Vagina (tissue), 2 donors: Measurements from ENCODE around the gene FAM76B.

Source experiments
- POLR2A ChIP-seq, 2 donors: fragments of 450-650 bp; IDR thresholded peaks; one replicate each; pipeline ENCODE4 v1.6.1; 2017; ENCODE audit warnings: antibody characterized with exemption in 2 of 2, mild to moderate bottlenecking in 2 of 2, moderate library complexity in 2 of 2
- POLR2AphosphoS5 ChIP-seq, 2 donors: sonication (generic); formaldehyde crosslinking; IDR thresholded peaks; one replicate each; pipeline ENCODE4 v1.9.0; 2017; ENCODE audit warnings: antibody characterized with exemption in 2 of 2, mild to moderate bottlenecking in 2 of 2, low read depth in 1 of 2; ENCODE audit not compliant: insufficient read depth in 1 of 2
- TF ChIP-seq, protein P1 (sequence below), 3 experiments: fragments of 450-650 bp in 2 of 3; fragments of 200-600 bp in 1 of 3; sonication (generic) in 1 of 3; IDR thresholded peaks; one replicate each; pipeline ENCODE4 v1.5.1; 2017 to 2019; ENCODE audit warnings: antibody characterized with exemption in 3 of 3, mild to moderate bottlenecking in 2 of 3, moderate library complexity in 2 of 3

DNA sequence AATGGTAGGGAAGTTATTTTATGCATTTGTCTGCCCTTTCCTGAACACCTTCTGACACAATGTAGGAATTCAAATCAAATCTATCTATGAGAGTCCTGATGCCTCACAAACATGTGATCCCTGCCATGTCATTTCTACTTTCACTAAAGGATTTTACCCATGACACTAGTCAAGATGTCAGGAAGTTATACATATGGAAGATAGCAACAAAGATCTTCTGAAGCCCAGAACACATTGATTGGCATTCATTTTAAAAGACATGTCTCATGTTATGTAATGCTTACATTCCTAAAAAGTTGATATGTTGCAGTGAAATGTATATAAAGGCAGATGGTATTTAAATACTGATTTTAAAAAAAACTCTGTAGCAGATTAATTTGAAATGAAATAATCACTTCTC lies 61.5 kb downstream of the FAM76B start:
- no peak for TF ChIP-seq POLR2A (IDR thresholded peaks at IDR 0.05)
- TF ChIP-seq, protein P1, sequence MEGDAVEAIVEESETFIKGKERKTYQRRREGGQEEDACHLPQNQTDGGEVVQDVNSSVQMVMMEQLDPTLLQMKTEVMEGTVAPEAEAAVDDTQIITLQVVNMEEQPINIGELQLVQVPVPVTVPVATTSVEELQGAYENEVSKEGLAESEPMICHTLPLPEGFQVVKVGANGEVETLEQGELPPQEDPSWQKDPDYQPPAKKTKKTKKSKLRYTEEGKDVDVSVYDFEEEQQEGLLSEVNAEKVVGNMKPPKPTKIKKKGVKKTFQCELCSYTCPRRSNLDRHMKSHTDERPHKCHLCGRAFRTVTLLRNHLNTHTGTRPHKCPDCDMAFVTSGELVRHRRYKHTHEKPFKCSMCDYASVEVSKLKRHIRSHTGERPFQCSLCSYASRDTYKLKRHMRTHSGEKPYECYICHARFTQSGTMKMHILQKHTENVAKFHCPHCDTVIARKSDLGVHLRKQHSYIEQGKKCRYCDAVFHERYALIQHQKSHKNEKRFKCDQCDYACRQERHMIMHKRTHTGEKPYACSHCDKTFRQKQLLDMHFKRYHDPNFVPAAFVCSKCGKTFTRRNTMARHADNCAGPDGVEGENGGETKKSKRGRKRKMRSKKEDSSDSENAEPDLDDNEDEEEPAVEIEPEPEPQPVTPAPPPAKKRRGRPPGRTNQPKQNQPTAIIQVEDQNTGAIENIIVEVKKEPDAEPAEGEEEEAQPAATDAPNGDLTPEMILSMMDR (IDR thresholded peaks at IDR 0.05), result no peak
- no peak for TF ChIP-seq POLR2AphosphoS5 (IDR thresholded peaks at IDR 0.05; ENCODE audit: insufficient read depth in 1 of 2, low read depth in 1 of 2)
